Measurements from ENCODE around the gene PTP4A2.

- TF ChIP-seq, protein P1, sequence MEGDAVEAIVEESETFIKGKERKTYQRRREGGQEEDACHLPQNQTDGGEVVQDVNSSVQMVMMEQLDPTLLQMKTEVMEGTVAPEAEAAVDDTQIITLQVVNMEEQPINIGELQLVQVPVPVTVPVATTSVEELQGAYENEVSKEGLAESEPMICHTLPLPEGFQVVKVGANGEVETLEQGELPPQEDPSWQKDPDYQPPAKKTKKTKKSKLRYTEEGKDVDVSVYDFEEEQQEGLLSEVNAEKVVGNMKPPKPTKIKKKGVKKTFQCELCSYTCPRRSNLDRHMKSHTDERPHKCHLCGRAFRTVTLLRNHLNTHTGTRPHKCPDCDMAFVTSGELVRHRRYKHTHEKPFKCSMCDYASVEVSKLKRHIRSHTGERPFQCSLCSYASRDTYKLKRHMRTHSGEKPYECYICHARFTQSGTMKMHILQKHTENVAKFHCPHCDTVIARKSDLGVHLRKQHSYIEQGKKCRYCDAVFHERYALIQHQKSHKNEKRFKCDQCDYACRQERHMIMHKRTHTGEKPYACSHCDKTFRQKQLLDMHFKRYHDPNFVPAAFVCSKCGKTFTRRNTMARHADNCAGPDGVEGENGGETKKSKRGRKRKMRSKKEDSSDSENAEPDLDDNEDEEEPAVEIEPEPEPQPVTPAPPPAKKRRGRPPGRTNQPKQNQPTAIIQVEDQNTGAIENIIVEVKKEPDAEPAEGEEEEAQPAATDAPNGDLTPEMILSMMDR (conservative IDR thresholded peaks at IDR 0.05; ENCODE audit: low read length), result no peak
- no peak for TF ChIP-seq EZH2phosphoT487 (IDR thresholded peaks at IDR 0.05; ENCODE audit: borderline replicate concordance)
These were observed 66.5 kb downstream of the PTP4A2 start for GRCh38 chr1:31871703-31872102.
